ENCODE data around the gene TEX13B.
"Not testable (repeated sequence)": the region's sequence is repeated elsewhere in the genome, so short reads cannot be mapped to it uniquely, and the experiment has no call there.

Gene TEX13B

DNA sequence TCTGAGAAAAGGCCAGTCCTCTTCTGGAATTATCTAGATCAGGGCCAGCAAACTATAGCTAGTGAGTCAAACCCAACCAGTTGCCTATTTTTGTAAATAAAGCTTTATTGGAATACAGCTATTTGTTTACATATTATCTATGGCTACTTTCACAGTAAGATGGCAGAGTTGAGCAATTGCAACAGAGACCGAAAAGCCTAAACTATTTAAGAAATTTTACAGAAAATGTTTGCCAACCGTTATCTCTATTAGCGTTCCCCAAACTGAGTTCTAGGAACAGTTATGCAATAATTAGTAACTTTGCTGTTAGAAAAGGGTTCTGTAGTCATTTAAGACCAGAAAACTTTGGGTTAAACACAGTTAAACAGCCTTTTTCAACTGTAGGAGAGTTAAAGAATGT lies 10.5 kb downstream of the TEX13B start:
- no peaks in the 10 kb centered on the region for H3K36me3 ChIP-seq (replicated peaks)
- H3K27me3 ChIP-seq (replicated peaks): no peaks in the 10 kb centered on the region
- DNase-seq: no peak
- no peak for TF ChIP-seq CTCF (IDR thresholded peaks at IDR 0.05; ENCODE audit: low read depth, low read length, missing control alignments)
- H3K27ac ChIP-seq: no peak overlapping the region
- in situ Hi-C loops (cut with HindIII; ENCODE audit: low pct_ligation_motif_present, low sequenced_read_pairs): no loop called here
- H3K4me3 ChIP-seq (ENCODE audit: low read depth, low read length): no peak overlapping the region

GRCh38 chrX:107970073-107970472 lies 12.1 kb downstream of the TEX13B start:
- no peaks in the 10 kb centered on the region for H3K27me3 ChIP-seq (replicated peaks)
- DNase-seq: no peak
- H3K36me3 ChIP-seq (replicated peaks): no peaks in the 10 kb centered on the region
- no peak for TF ChIP-seq CTCF (IDR thresholded peaks at IDR 0.05; ENCODE audit: low read depth, low read length, missing control alignments)
- H3K27ac ChIP-seq: no peak overlapping the region
- in situ Hi-C loops (cut with HindIII; ENCODE audit: low pct_ligation_motif_present, low sequenced_read_pairs): no loop called here
- H3K4me3 ChIP-seq (ENCODE audit: low read depth, low read length): no peak overlapping the region

GRCh38 chrX:107968623-107969022 lies 13.5 kb downstream of the TEX13B start:
- Histone ChIP-seq H3K4me3 (ENCODE audit: low read depth, low read length) (no peak overlapping the region), H3K27ac (no peak overlapping the region), H3K36me3 (replicated peaks) (no peaks in the 10 kb centered on the region), H3K27me3 (replicated peaks) (no peaks in the 10 kb centered on the region)
- TF ChIP-seq CTCF (IDR thresholded peaks at IDR 0.05; ENCODE audit: low read depth, low read length, missing control alignments): no peak
- DNase-seq: no peak
- in situ Hi-C loops (cut with HindIII; ENCODE audit: low pct_ligation_motif_present, low sequenced_read_pairs): no loop called here

DNA sequence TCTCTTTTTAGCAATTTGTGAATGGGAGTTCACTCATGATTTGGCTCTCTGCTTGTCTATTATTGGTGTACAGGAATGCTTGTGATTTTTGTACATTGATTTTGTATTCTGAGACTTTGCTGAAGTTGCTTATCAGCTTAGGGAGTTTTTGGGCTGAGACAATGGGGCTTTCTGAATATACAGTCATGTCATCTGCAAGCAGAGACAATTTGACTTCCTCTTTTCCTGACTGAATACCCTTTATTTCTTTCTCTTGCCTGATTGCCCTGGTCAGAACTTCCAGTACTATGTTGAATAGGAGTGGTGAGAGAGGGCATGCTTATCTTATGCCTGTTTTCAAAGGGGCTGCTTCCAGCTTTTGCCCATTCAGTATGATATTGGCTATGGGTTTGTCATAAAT lies 26.8 kb downstream of the TEX13B start:
- H3K4me3 ChIP-seq (ENCODE audit: low read depth, low read length); DNase-seq; in situ Hi-C loops (cut with HindIII; ENCODE audit: low pct_ligation_motif_present, low sequenced_read_pairs); H3K27ac ChIP-seq; H3K36me3 ChIP-seq (replicated peaks); H3K27me3 ChIP-seq (replicated peaks): not testable (repeated sequence)

- H3K4me3 ChIP-seq (ENCODE audit: low read depth, low read length): no peak overlapping the region
- in situ Hi-C loops (cut with HindIII; ENCODE audit: low pct_ligation_motif_present, low sequenced_read_pairs): no loop called here
- no peak overlapping the region for H3K27ac ChIP-seq
- no peak for DNase-seq
- no peaks in the 10 kb centered on the region for H3K36me3 ChIP-seq (replicated peaks)
- no peaks in the 10 kb centered on the region for H3K27me3 ChIP-seq (replicated peaks)
- TF ChIP-seq CTCF (IDR thresholded peaks at IDR 0.05; ENCODE audit: low read depth, low read length, missing control alignments): no peak
These were observed 42.1 kb downstream of the TEX13B start for GRCh38 chrX:107940095-107940494.

DNA sequence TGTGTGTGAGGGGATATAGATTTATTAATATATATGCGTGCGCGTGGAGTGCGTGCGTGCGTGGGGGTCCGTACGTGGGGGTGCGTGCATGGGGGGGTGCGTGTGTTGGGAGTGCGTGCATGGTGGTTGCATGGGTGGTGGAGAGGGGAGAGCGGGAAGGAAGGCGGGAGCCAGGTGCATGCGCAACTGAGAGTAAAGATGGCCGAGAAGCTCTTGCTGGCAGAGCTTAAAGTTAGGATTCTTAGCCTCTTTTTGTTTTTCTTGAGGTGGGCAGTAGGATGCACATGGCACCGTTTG lies 45.8 kb downstream of the TEX13B start:
- no peak overlapping the region for H3K4me3 ChIP-seq (ENCODE audit: low read depth, low read length)
- no peak overlapping the region for H3K27ac ChIP-seq
- H3K36me3 ChIP-seq (replicated peaks): no peaks in the 10 kb centered on the region
- no peaks in the 10 kb centered on the region for H3K27me3 ChIP-seq (replicated peaks)
- DNase-seq: no peak
- no peak for TF ChIP-seq CTCF (IDR thresholded peaks at IDR 0.05; ENCODE audit: low read depth, low read length, missing control alignments)
- in situ Hi-C loops (cut with HindIII; ENCODE audit: low pct_ligation_motif_present, low sequenced_read_pairs): no loop called here

All from brain microvascular endothelial cell (primary cell).